HCT116 (cell line): ENCODE measurements around the gene ROCK2. TPM values are rescaled to one million over a fixed set of nuclear protein-coding genes. Genes with fewer than 3 reads are reported as not detected.

Experiments
- ATAC-seq: fragments of 200-7000 bp; cut with Tn5 transposase; 2 replicates; pipeline ENCODE4 v1.9.1; 2020; ENCODE audit warnings: mild to moderate bottlenecking, moderate library complexity
- BruUV-seq: library from RNA; stranded (reverse); fragments of 400-500 nt; replicated peaks from 2 replicates; lab custom pipeline; 2021; lab: Mats Ljungman, UMichigan
- CTCF ChIA-PET: fragments of 300-600 bp; sonication (Branson Sonifier 250); formaldehyde crosslinking; loops from one replicate; lab custom pipeline; 2021; ENCODE audit warnings: antibody characterized with exemption; lab: Charles Lee
- POLR2A ChIA-PET: fragments of 300-600, 350-600 bp; sonication (Branson Sonifier 250); formaldehyde crosslinking; loops from one replicate; lab custom pipeline; 2021; ENCODE audit warnings: antibody characterized with exemption; lab: Charles Lee
- RAD21 ChIA-PET, 2 experiments: fragments of 300-600 bp; sonication (Branson Sonifier 250); formaldehyde crosslinking; loops; one replicate each; lab custom pipeline; 2023; ENCODE audit warnings: low total read pairs in 2 of 2; ENCODE audit not compliant: uncharacterized antibody in 2 of 2, unreplicated experiment in 2 of 2, low non-redundant PET in 1 of 2; lab: Charles Lee
- DNase-seq: peaks from one replicate; pipeline ENCODE4 v3.0.0-alpha.2; 2010; ENCODE audit warnings: low read depth, low spot score
- H2AFZ ChIP-seq: fragments of 200-600 bp; shearing (Covaris generic), sonication (generic); 2 replicates; pipeline ENCODE4 v1.6.1; 2017; ENCODE audit warnings: low read depth, mixed run types, mixed read lengths, antibody characterized with exemption, low read length; ENCODE audit not compliant: poor library complexity, severe bottlenecking
- H3K27ac ChIP-seq: 2 replicates; pipeline ENCODE4 v1.5.1; 2012; ENCODE audit warnings: low read depth, low read length
- H3K27me3 ChIP-seq: fragments of 200-600 bp; sonication (generic); 2 replicates; pipeline ENCODE4 v1.6.1; 2016; ENCODE audit warnings: mixed run types, low read length, mixed read lengths; ENCODE audit not compliant: insufficient read depth
- H3K36me3 ChIP-seq, 2 experiments: fragments of 200-500 bp in 1 of 2; fragments of 200-600 bp in 1 of 2; sonication (Bioruptor generic) in 1 of 2; sonication (generic) in 1 of 2; 2 replicates each; pipeline versions ENCODE4 v1.5.1 to v1.6.1; 2014 to 2016; ENCODE audit warnings: low read length in 2 of 2, inconsistent platforms in 1 of 2, mixed read lengths in 1 of 2, mixed run types in 1 of 2; ENCODE audit not compliant: insufficient read depth in 2 of 2, control insufficient read depth in 1 of 2
- H3K4me1 ChIP-seq, 2 experiments: fragments of 200-600 bp in 1 of 2; sonication (generic) in 1 of 2; 2 replicates each; pipeline versions ENCODE4 v1.5.1 to v1.6.1; 2012 to 2017; ENCODE audit warnings: low read length in 2 of 2, inconsistent platforms in 1 of 2, mild to moderate bottlenecking in 1 of 2, mixed read lengths in 1 of 2, mixed run types in 1 of 2, moderate library complexity in 1 of 2; ENCODE audit not compliant: insufficient read depth in 2 of 2, control insufficient read depth in 1 of 2
- H3K4me2 ChIP-seq: fragments of 200-600 bp; sonication (generic); 2 replicates; pipeline ENCODE4 v1.6.1; 2017; ENCODE audit warnings: mixed run types, low read length, mixed read lengths
- H3K4me3 ChIP-seq, 2 experiments: fragments of 200-600 bp in 1 of 2; sonication (generic) in 1 of 2; replicated peaks in 1 of 2; 2 replicates each; pipeline ENCODE4 v1.5.1; 2011 to 2016; ENCODE audit warnings: low read length in 2 of 2, control low read depth in 1 of 2, low read depth in 1 of 2, mild to moderate bottlenecking in 1 of 2, mixed read lengths in 1 of 2, mixed run types in 1 of 2
- H3K79me2 ChIP-seq: fragments of 200-600 bp; sonication (generic); 2 replicates; pipeline ENCODE4 v1.6.1; 2017; ENCODE audit warnings: mild to moderate bottlenecking, mixed run types, low read length, moderate library complexity, mixed read lengths; ENCODE audit not compliant: insufficient read depth
- H3K9ac ChIP-seq: fragments of 200-600 bp; sonication (generic); 2 replicates; pipeline ENCODE4 v1.6.1; 2016; ENCODE audit warnings: low read length, mixed read lengths
- H3K9me2 ChIP-seq: fragments of 200-600 bp; sonication (generic), shearing (Covaris generic); 2 replicates; pipeline ENCODE4 v1.6.1; 2017; ENCODE audit warnings: mixed run types, mild to moderate bottlenecking, moderate library complexity; ENCODE audit not compliant: insufficient read depth
- H3K9me3 ChIP-seq, 2 experiments: fragments of 200-500 bp in 1 of 2; fragments of 200-600 bp in 1 of 2; sonication (Bioruptor generic) in 1 of 2; sonication (generic) in 1 of 2; 2 replicates each; pipeline ENCODE4 v1.6.1; 2014 to 2017; ENCODE audit warnings: low read length in 2 of 2, mixed read lengths in 2 of 2, inconsistent platforms in 1 of 2, low read depth in 1 of 2, mild to moderate bottlenecking in 1 of 2, mixed run types in 1 of 2, moderate library complexity in 1 of 2; ENCODE audit not compliant: control insufficient read depth in 1 of 2, insufficient read depth in 1 of 2
- H4K20me1 ChIP-seq: fragments of 200-600 bp; sonication (generic), shearing (Covaris generic); 2 replicates; pipeline ENCODE4 v1.6.1; 2017; ENCODE audit warnings: mixed run types, mild to moderate bottlenecking, moderate library complexity; ENCODE audit not compliant: insufficient read depth
- CBX3 ChIP-seq: IDR thresholded peaks from 2 replicates; pipeline ENCODE4 v1.6.1; 2012; ENCODE audit warnings: low read depth
- CEBPB ChIP-seq: IDR thresholded peaks from 2 replicates; pipeline ENCODE4 v1.6.1; 2012; ENCODE audit warnings: low read depth
- CTCF ChIP-seq, 3 experiments: fragments of 200-600 bp in 1 of 3; sonication (generic) in 1 of 3; IDR thresholded peaks in 2 of 3; conservative IDR thresholded peaks in 1 of 3; 2 replicates each; pipeline ENCODE4 v1.5.1; 2012 to 2017; ENCODE audit warnings: low read depth in 2 of 3, low read length in 2 of 3, antibody characterized with exemption in 1 of 3, borderline replicate concordance in 1 of 3, control low read depth in 1 of 3, mild to moderate bottlenecking in 1 of 3, mixed read lengths in 1 of 3, mixed run types in 1 of 3, moderate library complexity in 1 of 3; ENCODE audit not compliant: insufficient read depth in 1 of 3
- EZH2 ChIP-seq: fragments of 200-600 bp; sonication (generic); IDR thresholded peaks from 2 replicates; pipeline ENCODE4 v1.6.1; 2017; ENCODE audit warnings: antibody characterized with exemption, mixed run types
- MAX ChIP-seq: IDR thresholded peaks from 2 replicates; pipeline ENCODE4 v1.6.1; 2012
- POLR2A ChIP-seq: IDR thresholded peaks from 2 replicates; pipeline ENCODE4 v1.7.0; 2011; ENCODE audit warnings: borderline replicate concordance; ENCODE audit not compliant: insufficient read depth, insufficient read length; ENCODE audit errors: extremely low read depth
- SP1 ChIP-seq: IDR thresholded peaks from 2 replicates; pipeline ENCODE4 v1.6.1; 2012; ENCODE audit warnings: low read depth
- SRF ChIP-seq: IDR thresholded peaks from 2 replicates; pipeline ENCODE4 v1.6.1; 2012; ENCODE audit warnings: low read depth
- TCF7L2 ChIP-seq: IDR thresholded peaks from 2 replicates; pipeline ENCODE4 v1.7.0; 2011; ENCODE audit warnings: borderline replicate concordance, inconsistent platforms; ENCODE audit not compliant: insufficient read depth, insufficient read length; ENCODE audit errors: extremely low read depth
- YY1 ChIP-seq: IDR thresholded peaks from 2 replicates; pipeline ENCODE4 v1.6.1; 2011; ENCODE audit warnings: low read length, low read depth, moderate library complexity, mild to moderate bottlenecking; ENCODE audit not compliant: insufficient replicate concordance; ENCODE audit errors: extremely low read depth
- ZFX ChIP-seq: fragments of 450-650 bp; IDR thresholded peaks from 2 replicates; pipeline ENCODE4 v1.6.1; 2017
- intact Hi-C: fragments of 100-400 bp; cut with micrococcal nuclease; formaldehyde crosslinking; loops from 2 replicates; pipeline ENCODE4 v1.10.0; 2022
- total RNA-seq: library from RNA; stranded (reverse); gene quantifications from one replicate; pipeline ENCODE4 v1.2.1, GENCODE V29; 2021; ENCODE audit not compliant: unreplicated experiment

The ROCK2 gene
- total RNA-seq, 1 experiment from 2014 or later: 48.0 TPM

GRCh38 chr2:11314487-11314886, 29.9 kb downstream of the ROCK2 start:
- intact Hi-C loops: no loop called here
- no peaks in the 10 kb centered on the region for H3K27me3 ChIP-seq
- H3K36me3 ChIP-seq: no peaks in the 10 kb centered on the region
- peaks cover 78% of the 10 kb centered on the region for H3K79me2 ChIP-seq
- H3K27ac ChIP-seq: no peak overlapping the region
- ChIA-PET CTCF (no interaction called here), POLR2A (no interaction called here), RAD21 (no interaction called here)
- ATAC-seq (no peak), DNase-seq (no peak)
- no TSS peak for BruUV-seq
- no peak overlapping the region for H3K4me2 ChIP-seq
- no peak overlapping the region for H3K9ac ChIP-seq
- no peaks in the 10 kb centered on the region for H3K4me1 ChIP-seq
- no peak overlapping the region for H2AFZ ChIP-seq
- H3K9me2 ChIP-seq: no peaks in the 10 kb centered on the region
- no peak overlapping the region for H3K4me3 ChIP-seq
- H4K20me1 ChIP-seq: peaks cover 15% of the 10 kb centered on the region; the same call in 1 of the 2 replicates
- TF ChIP-seq YY1: no peak
- H3K9me3 ChIP-seq: no peaks in the 10 kb centered on the region

- ChIA-PET POLR2A (no interaction called here), RAD21 (no interaction called here)
- no TSS peak for BruUV-seq
These were observed 31.5 kb downstream of the ROCK2 start for GRCh38 chr2:11312770-11313471.

More at GRCh38 chr2:11312770-11313471, 31.5 kb downstream of the ROCK2 start:
- Histone ChIP-seq H3K36me3 (no peaks in the 10 kb centered on the region), H3K4me3 (no peak overlapping the region), H2AFZ (no peak overlapping the region), H3K9ac (no peak overlapping the region), H3K79me2 (peaks cover 90% of the 10 kb centered on the region), H3K4me2 (no peak overlapping the region), H3K9me3 (no peaks in the 10 kb centered on the region), H3K4me1 (no peaks in the 10 kb centered on the region), H3K9me2 (no peaks in the 10 kb centered on the region), H3K27me3 (no peaks in the 10 kb centered on the region), H4K20me1 (peaks cover 15% of the 10 kb centered on the region; the same call in 1 of the 2 replicates), H3K27ac (no peak overlapping the region)
- intact Hi-C loops: no loop called here
- DNase-seq: no peak
- ATAC-seq: no peak
- CTCF ChIA-PET: no interaction called here
- TF ChIP-seq CEBPB: no peak
- TF ChIP-seq MAX: no peak
- no peak for TF ChIP-seq CBX3
- TF ChIP-seq TCF7L2: no peak
- TF ChIP-seq ZFX: no peak
- no peak for TF ChIP-seq SP1
- TF ChIP-seq POLR2A: no peak
- TF ChIP-seq CTCF (IDR thresholded peaks at IDR 0.05 in 2 of 3, conservative IDR thresholded peaks at IDR 0.05 in 1 of 3; ENCODE audit: borderline replicate concordance in 1 of 3, insufficient read depth in 1 of 3, low read depth in 2 of 3, low read length in 2 of 3): no peak
- TF ChIP-seq EZH2: no peak
- TF ChIP-seq SRF: no peak
